ENCODE results near the gene DIP2C.

DIP2C gene

GRCh38 chr10:609262-609658 is 80.2 kb downstream of the DIP2C start:
- in situ Hi-C loops (cut with MboI; ENCODE audit: low pct_unique_long_range_greater_than_20kb, low sequenced_read_pairs, unreplicated experiment), result no loop called here
- DNase-seq (ENCODE audit: low spot score), result no peak
- TF ChIP-seq CTCF (IDR thresholded peaks at IDR 0.05; ENCODE audit: extremely low read depth, insufficient read depth, missing control alignments), result no peak

GRCh38 chr10:608331-609261 is 80.9 kb downstream of the DIP2C start:
- TF ChIP-seq CTCF (IDR thresholded peaks at IDR 0.05; ENCODE audit: extremely low read depth, insufficient read depth, missing control alignments), result no peak
- no peak for DNase-seq (ENCODE audit: low spot score)
- in situ Hi-C loops (cut with MboI; ENCODE audit: low pct_unique_long_range_greater_than_20kb, low sequenced_read_pairs, unreplicated experiment), result no loop called here

GRCh38 chr10:607545-608185 is 81.8 kb downstream of the DIP2C start:
- no peak for DNase-seq (ENCODE audit: low spot score)
- no peak for TF ChIP-seq CTCF (IDR thresholded peaks at IDR 0.05; ENCODE audit: extremely low read depth, insufficient read depth, missing control alignments)
- in situ Hi-C loops (cut with MboI; ENCODE audit: low pct_unique_long_range_greater_than_20kb, low sequenced_read_pairs, unreplicated experiment), result no loop called here

GRCh38 chr10:606762-607544 is 82.5 kb downstream of the DIP2C start:
- in situ Hi-C loops (cut with MboI; ENCODE audit: low pct_unique_long_range_greater_than_20kb, low sequenced_read_pairs, unreplicated experiment), result no loop called here
- no peak for DNase-seq (ENCODE audit: low spot score)
- no peak for TF ChIP-seq CTCF (IDR thresholded peaks at IDR 0.05; ENCODE audit: extremely low read depth, insufficient read depth, missing control alignments)

- no peak for DNase-seq (ENCODE audit: low spot score)
- in situ Hi-C loops (cut with MboI; ENCODE audit: low pct_unique_long_range_greater_than_20kb, low sequenced_read_pairs, unreplicated experiment), result no loop called here
Observed at GRCh38 chr10:605632-606325, 83.7 kb downstream of the DIP2C start.

More at GRCh38 chr10:605632-606325, 83.7 kb downstream of the DIP2C start:
- TF ChIP-seq CTCF (IDR thresholded peaks at IDR 0.05; ENCODE audit: extremely low read depth, insufficient read depth, missing control alignments), result no peak
